Loucy (cell line): ENCODE results near the gene SDCBP2.

Experiments
- CTCF ChIP-seq: fragments of 200-600 bp; sonication (generic); conservative IDR thresholded peaks from 2 replicates; pipeline ENCODE4 v1.5.1; 2014; ENCODE audit warnings: mild to moderate bottlenecking, antibody characterized with exemption, low read length
- EZH2phosphoT487 ChIP-seq: fragments of 200-600 bp; IDR thresholded peaks from 2 replicates; pipeline ENCODE4 v1.6.1; 2018; ENCODE audit warnings: antibody characterized with exemption, mild to moderate bottlenecking, moderate library complexity, borderline replicate concordance

DNA sequence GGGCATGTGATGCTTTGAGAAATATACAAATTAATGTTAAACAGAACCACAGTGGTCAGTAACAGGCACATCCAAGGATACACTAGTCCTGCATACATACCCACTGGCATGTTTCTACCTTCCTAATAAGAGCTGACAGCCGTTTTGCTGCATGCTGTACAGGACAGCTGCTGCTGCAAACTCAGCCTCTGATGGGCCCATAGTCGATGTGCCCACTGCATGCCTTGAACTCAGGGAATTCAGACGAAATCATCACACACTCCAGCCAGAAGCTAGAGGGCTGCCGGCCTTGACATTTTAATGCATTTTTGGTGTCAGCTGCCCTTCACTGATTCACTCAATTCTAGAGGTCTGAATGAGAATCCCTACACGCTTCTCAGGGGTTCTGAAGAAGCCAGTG is 34.6 kb upstream of the SDCBP2 start:
- TF ChIP-seq CTCF (no peak), EZH2phosphoT487 (no peak)
